PC-3 (cell line): Measurements from ENCODE around the gene DHX34.

Source experiments
- CTCF ChIP-seq: fragments of 300-600 bp; sonication (generic); conservative IDR thresholded peaks from 2 replicates; pipeline ENCODE4 v1.5.1; 2017; ENCODE audit warnings: antibody characterized with exemption, low read depth, mild to moderate bottlenecking, low read length
- EZH2 ChIP-seq: fragments of 300-600 bp; sonication (generic); IDR thresholded peaks from one replicate; pipeline ENCODE4 v1.6.1; 2017; ENCODE audit warnings: antibody characterized with exemption, mild to moderate bottlenecking, low read length; ENCODE audit not compliant: unreplicated experiment
- EZH2phosphoT487 ChIP-seq: fragments of 300-600 bp; sonication (generic); IDR thresholded peaks from 2 replicates; pipeline ENCODE4 v1.6.1; 2018; ENCODE audit warnings: mild to moderate bottlenecking, antibody characterized with exemption, low read length, borderline replicate concordance

- TF ChIP-seq EZH2 (no peak), CTCF (no peak), EZH2phosphoT487 (no peak)
These were observed 9.8 kb upstream of the DHX34 start for GRCh38 chr19:47339196-47339880.
